HG02678 (cell line): Measurements from ENCODE around the gene ATP6V1C2.
"Not testable (repeated sequence)": the region's sequence is repeated elsewhere in the genome, so short reads cannot be mapped to it uniquely, and the experiment has no call there.

ENCODE experiments used
- ATAC-seq: cut with Tn5 transposase; IDR thresholded peaks from one replicate; pipeline ENCODE4 v1.9.1; 2021; ENCODE audit warnings: mild to moderate bottlenecking, moderate library complexity; ENCODE audit not compliant: unreplicated experiment

Gene ATP6V1C2

DNA sequence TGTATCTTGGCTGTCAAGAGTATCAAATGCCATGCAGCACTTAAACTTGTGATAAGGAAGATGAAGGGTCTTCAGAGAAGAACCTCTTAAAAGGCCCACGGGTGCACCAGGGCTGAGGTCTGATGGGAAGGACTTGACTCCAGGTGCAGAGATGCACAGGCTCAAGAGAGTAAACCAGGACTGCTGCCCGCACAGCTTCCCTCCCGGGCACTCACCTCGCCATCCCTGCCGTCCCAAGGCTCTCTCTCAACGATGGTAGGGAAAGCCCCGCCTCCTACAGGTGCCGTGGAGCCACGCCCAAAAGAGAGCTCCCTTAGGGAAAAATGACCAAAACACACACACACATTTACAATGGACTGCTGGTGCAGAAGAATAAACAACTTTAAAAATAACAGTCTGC is 63.3 kb downstream of the ATP6V1C2 start:
- ATAC-seq = no peak

DNA sequence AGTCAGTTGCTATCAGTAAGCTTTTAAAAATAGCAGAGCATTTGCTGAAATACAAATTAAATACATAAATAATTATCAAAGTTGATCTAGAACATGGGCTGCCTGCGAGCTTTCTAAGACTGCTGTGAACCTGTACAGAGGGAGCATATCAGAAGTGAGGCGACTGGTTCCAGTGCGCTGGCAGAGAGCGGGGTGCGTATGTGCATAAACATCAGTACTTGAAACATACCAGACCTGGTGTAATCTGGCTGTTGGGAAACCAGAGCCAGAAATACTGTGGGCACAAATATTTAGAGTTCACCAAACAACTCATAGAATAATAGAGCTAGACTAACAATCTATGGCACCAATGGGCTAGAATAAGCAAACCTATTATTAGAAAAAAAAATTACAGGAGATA is 63.8 kb downstream of the ATP6V1C2 start:
- no peak for ATAC-seq

DNA sequence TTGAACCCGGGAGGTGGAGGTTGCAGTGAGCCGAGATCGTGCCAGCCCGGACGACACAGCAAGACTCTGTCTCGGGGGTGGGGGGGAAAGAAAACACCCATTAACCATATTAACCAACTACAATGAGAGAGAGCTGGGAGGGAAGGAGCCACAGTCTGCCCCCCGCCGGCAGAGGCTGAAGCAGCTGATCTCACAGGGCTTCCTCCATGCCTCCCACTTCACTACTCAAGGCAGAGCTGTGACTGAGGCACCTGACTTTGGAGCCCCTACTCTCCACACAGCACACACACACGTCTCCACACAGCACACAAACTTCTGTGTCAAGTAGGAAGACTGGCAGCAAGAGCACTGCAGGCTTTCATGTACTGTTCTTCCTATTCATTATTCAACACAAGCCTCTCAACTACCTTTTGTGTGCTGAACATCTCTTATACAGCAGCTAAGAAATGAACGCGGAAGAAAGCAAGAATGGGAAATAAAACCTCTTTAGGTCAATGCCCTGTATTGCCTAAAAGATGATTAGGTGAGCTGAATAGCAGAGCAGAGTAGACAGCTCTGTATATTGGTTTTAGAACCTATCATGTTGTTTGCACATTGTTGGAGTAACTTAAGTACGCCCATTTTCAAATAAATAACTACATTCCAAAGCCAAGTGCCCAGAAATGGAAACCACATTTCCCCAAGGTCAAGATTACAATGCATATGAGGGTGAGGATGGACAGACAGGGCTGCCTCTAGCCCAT is 65.0 kb downstream of the ATP6V1C2 start:
- no peak for ATAC-seq

DNA sequence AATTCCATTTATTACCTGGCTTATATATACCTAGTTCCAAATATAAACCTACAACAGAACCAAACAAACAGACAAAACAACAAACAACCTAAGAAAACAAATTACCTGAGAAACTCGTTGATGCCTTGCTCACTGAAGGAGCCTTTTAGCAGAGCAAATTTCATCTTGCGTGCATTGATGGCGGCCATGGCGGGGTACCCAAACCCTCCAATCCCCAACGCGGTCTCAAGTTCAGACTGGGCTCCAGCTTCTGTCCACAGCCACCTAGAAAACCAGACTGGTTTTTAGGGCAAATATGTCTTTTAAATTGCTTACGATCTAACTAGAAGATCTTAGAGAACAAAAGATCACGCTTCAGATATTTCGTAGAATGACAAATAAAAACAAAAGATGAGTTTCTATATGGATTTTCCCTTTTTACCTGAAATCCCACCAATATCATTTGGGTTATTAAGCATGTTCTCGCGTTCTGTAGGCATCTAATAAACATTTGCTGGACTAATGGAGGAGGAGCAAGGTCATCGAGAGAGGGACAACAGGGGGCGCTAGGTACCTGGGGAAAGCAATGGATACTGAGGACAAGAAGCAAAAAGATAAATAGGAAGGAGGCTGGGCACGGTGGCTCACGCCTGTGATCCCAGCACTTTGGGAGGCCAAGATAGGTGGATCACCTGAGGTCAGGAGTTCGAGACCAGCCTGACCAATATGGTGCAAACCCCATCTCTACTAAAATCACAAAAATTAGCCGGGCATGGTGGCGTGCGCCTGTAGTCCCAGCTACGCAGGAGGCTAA is 65.9 kb downstream of the ATP6V1C2 start:
- no peak for ATAC-seq

DNA sequence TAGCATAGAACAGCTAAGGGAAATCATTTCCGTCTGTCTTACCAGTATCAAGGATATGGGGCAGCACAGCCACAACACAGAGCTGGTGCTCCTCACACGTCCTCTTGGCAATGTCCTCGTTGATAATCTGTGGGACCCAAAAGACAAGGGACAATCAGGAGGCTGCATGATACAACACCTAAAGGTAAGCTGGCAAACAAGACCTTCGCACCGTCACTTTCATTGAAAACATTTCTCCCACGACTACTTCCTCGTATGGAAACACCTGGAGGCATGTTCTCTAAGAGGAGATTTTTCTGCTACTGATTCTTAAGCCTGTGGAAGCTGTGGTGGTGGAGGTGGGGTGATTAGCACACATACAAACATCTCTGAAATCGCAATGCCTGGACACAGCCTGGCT is 67.4 kb downstream of the ATP6V1C2 start:
- no peak for ATAC-seq

DNA sequence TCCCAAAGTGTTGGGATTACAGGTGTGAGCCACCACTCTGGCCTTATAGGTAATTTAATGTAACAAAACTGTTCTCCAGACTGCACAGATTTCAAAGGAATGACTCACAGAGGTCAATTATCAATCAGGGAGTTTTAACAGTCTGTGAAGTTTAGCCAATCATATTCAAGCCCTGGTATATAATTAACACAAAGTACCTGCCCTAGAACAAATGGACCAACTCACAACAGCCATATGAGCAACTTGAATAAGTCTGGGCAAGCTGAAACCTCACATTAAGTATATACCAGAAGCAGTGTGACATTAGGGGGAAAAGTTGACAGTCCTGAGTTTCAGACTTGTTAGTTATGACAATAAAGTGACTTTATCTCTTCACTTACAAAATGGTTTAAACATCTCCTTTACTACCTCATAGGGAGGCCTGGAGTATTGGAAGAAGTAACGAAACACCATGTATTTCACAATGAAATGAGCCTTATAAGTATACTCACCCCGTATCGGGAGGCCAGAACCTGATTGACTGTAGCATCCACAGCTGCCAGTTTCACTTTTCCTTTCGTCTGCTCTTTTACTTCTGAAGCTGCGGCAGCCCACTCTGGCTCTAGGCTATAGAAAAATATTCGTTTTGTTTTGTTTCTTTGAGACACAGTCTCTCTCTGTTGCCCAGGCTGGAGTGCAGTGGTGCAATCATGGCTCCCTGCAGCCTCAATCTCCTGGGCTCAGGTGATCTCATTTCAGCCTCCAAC is 69.0 kb downstream of the ATP6V1C2 start:
- ATAC-seq = peak; percentile 80

DNA sequence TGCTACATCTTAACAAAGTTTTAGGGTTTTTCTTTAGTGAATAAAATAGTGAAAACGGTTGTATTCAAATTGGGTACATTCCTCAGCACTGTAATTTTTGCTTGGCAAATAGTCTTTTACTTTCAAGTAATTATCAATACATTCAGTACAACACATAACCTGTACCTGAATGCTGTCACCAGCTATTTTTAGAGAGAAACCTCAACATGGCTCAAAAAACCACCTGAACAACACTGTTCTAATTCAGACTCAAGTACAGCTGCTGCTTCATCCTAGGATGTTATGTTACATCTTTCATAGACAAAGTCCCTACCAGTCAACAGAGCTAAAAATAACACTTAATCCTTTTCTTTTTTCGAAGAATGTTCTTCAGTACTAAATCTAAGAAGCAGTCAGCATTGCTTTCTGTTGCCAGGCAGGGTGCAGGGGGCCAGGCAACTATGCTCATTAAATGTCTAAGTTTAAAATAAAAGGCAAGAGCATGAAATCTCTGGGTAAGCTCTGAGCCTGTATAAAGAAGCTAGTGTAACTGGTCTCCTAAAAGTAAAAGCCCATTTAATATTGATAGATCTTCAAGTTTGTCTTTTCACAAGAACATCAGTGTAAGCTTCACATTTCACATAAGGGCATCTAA is 70.7 kb downstream of the ATP6V1C2 start:
- ATAC-seq = peak; percentile 51

DNA sequence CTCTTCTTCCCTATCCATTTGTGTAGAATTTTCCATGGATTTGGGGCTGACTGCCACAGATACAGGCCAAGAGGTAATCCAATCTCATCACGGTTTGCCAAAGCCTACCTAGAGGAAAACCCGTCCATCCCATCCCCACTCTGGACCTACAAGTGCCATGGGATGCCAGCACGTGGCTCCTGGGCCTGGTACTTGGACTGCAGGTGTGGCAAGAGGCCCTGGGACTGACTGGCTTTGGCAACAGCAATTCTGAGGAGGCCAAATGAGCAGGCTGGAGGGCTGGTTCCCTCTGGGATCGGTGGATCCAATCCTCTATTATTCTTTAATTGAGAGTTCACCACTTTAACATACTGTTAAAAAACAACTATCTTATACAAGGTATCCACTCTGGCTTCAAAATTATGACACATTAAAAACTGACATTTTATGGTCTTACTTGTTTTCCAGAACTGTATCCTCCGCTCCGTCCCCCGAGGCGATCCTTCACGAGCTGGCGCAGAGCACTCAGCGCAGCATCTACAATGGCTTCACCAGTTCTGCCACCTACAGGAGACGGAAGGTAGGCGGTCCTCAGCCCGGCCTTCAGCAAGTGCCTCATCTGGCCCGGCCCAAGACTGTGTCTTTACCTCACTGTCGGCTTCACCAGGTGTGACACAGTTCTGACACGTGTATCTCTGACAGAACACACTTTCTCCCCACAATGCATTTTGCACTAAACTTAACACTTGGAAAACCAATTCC is 71.4 kb downstream of the ATP6V1C2 start:
- no peak for ATAC-seq

DNA sequence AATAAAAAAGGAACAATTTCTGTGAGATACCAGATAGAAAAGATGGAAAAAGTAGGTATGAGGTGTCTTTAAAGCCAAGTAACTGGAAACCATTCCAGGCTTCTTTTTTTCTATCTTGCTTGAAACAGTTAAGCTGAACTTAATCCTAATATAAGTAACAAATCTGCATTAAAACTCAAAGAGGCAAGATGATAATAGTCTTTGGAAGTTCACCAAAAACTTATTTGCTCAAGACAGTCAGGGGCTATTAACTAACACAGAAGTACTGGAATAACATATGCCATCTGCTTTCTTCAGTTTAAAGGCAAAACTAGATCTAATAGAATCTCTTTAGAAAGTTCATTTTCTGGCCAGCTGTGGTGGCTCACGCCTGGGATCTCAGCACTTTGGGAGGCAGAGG is 72.4 kb downstream of the ATP6V1C2 start:
- no peak for ATAC-seq

DNA sequence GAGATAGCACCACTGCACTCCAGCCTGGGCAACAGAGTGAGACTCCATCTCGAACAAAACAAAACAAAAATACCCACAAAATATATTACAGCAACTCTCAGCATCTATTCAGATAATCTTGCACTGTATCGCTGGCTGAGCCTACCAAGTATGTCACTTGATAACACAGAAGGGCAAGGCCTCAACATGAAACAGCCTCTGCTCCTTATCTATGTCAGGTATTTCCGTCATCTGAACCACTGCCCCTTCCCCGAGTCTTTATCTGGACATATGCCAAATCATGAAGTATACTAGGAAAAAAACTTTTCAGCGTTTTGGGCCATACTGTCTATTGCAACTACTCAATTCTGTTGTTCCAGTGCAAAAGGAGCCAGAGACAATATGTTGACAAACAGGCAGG is 73.4 kb downstream of the ATP6V1C2 start:
- no peak for ATAC-seq

DNA sequence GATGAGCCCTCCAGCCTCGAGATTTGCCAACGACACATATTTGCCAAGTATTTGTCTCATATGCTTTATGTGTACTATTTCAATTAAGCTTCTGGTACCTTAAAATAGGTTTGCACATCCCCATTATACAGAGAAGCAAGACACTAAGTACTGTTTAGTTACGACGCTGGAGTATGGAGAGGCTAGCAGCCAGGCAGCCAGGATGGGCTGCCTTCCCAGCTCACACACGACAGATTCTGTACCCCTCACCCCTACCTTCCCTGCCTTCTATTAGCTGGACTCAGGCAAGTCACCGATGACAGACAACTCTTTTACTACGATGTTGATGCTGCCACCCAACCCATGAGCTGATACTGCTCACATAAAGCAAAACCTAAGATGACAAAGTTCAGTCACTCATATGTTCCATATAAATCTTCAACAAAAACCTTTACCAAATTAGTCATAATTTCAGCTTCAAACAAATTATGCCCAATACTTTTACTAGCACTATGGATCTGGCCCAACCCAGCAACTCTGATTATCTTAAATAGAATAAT is 74.1 kb downstream of the ATP6V1C2 start:
- ATAC-seq = no peak

DNA sequence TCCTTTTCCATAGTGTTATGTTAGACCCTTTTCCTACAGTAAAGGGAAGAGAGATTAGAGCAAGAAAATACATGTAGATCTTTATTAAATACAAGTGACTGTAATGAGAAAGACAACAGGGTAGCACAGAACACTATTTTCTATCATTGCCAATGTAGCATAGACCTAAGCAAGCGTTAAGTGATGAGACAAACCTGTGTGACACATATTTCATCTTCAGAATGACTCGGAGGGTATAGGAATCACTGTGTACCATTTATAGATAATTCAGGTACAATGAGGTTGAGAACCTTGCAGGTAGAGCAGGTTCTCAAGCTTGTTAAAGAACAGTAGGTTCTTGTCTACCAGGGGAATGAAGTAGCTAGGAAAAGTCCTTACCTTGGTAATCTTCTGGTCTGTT is 75.3 kb downstream of the ATP6V1C2 start:
- ATAC-seq = no peak

DNA sequence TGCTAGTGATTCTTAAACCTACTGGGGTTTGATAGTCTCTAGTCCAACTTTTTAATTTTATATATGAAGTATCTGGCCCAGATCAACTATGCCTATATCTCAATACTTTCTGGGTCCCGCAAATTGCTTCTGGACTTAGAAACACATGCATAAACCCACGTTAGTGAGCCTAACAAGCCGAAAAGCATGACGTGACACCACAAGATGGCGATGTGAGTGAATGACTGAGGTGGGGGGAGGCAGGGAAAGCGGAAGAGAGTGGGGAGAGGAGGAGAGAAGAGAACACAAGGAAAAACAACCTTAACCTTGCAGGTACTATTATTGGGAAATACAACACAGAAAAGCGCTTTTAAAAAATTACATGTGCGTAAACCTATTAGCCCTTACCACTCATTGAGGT is 77.4 kb downstream of the ATP6V1C2 start:
- ATAC-seq = no peak

DNA sequence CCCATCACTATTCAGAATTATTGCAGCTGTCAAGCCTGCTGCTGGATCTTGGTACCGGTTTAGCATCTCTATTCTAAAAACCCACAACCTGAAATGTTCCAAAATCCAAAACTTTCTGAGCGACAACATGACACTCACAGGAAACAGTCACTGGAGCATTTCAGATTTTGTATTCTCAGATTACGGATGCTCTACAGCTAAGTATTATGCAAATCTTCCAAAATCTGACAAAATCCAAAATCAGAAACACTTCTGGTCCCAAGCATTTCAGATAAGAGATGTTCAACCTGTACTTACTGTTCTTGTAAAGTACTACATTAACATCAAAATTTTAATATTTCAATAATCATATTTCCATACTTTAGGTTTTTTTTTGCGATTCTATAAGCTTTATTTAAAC is 78.7 kb downstream of the ATP6V1C2 start:
- ATAC-seq = no peak

DNA sequence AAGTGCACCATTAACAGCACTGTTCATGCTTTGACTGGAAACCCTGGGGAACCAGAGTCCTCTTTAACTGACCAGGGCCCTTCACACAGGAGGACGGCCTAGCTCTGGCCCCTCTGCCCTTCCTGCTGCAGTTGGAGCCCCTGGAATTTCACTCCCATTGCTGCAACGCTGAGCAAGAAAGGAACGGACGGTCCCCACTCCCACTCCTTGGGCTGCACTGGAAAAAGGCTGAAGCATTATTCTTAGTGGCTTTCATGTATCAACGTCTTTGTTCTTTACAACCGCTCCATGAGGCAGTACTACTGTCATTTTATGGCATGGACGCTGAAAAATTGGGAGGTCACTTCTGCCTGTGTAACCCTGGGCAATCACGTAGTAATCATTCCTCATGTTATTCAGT is 81.2 kb downstream of the ATP6V1C2 start:
- no peak for ATAC-seq

DNA sequence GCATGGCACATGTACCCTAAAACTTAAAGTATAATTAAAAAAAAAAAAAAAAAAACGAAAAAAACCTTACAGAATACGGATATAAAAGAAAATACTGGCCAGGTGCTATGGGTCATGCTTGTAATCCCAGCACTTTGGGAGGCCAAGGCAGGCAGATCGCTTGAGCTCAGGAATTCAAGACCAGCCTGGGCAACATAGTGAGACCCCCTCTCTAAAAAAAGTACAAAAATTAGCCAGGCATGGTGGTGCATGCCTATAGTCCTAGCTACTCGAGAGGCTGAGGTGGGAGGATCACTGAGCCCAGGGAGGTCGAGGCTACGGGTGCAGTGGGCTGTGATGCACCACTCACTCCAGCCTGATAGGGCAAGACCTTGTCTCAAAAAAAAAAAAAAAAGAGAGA is 84.6 kb downstream of the ATP6V1C2 start:
- ATAC-seq = not testable (repeated sequence)

DNA sequence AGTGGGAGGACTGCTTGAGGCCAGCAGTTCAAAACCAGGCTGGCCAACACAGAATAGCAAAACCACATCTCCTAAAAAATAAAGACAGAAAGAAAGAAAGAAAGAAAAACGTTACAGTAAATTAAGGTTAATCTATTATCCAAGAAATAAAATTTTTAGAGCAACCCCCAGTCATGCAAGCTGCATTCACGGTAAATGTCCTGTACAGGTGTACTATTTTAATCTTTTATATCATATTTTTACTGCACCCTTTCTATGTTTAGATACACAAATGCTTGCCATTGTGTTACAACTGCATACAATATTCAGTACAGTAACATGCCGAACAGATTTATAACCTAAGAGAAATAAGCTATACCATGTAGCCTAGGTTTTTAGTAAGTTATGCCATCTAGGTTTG is 85.1 kb downstream of the ATP6V1C2 start:
- no peak for ATAC-seq

DNA sequence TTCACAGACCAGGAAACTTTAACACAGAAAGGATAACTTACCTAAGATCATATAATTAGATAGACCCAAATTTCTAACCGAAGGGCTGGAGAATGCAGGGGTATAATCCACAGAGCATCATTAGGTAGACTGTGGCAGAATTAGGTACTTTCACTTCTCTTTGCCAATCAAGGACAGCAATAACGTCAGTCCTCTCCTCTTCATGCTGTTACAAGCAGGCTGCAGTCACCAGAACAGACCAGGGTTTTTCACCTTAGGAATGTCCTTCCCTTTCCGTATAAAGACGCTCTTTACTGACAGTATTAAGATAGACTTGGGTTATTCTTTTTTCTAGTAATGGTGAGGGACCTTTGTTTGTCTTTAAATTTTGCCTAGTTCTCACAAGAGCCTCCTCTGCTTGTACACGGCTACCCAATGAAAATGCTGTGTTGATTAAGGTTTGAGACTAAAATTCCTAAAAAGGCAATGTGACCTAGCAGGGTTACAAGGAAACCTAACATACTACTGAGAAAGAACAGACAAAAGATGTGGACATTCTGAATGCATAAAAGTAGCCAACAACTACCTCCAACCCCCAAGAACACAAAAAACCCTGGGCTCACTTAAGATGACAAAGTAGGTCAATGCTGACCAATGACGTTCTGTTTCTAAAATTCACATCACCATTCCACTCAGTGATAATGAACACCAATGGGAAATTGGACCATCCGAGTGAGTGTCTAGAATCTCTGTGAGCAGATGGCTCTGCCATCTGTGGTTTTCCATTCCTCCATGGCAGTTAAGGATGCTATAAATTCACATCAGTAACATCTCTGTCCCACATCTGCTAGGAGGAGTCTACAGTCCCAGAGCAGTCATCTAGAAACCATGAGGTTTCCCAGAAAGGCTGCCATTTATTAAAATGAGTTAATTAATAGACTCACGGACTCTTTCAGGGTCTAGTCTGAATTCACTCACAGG is 89.1 kb downstream of the ATP6V1C2 start:
- peak; percentile 29 for ATAC-seq

DNA sequence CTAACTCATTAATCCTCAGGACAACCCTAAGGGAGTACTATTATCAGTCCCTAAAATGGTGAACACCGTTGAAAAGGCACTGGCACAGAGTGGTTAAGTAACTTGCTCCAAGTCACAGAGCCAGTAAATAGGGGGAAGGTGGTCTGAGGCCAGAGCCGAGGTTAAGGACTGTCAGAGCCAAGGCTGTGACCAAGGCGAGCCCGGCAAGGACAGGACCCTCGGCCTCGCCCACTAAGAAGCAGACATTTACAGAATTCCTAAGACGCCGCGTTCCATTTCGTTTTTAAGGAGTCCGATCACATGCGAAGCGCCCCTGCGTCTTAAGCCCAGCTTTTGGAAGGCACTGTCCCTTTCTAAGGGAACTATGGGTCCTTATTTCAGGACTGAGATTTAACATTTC is 90.1 kb downstream of the ATP6V1C2 start:
- ATAC-seq = no peak
